Activated CD4-positive, alpha-beta T cell treated with anti-CD3 and anti-CD28 coated beads for 24 hours (primary cell): ENCODE measurements around the gene URM1.

ENCODE experiments used
- DNase-seq, 2 donors: peaks; one replicate each; pipeline ENCODE4 v3.0.0-alpha.2; 2020; ENCODE audit warnings: low read depth in 2 of 2

URM1 gene

GRCh38 chr9:128349125-128349524 lies 22.0 kb upstream of the URM1 start:
- DNase-seq = no peak

GRCh38 chr9:128349772-128350171 lies 21.4 kb upstream of the URM1 start:
- no peak for DNase-seq

- no peak for DNase-seq
These were observed 15.7 kb upstream of the URM1 start for GRCh38 chr9:128355451-128355850.

GRCh38 chr9:128358090-128358489 lies 13.1 kb upstream of the URM1 start:
- DNase-seq = no peak

- no peak for DNase-seq
These were observed 12.3 kb upstream of the URM1 start for GRCh38 chr9:128358861-128359260.

- DNase-seq = no peak
These were observed 10.3 kb upstream of the URM1 start for GRCh38 chr9:128360826-128361225.

- DNase-seq = no peak
These were observed 9.7 kb upstream of the URM1 start for GRCh38 chr9:128361296-128361985.

- peak in 1 of 2 donors; percentile 53 for DNase-seq
These were observed 9.1 kb upstream of the URM1 start for GRCh38 chr9:128361986-128362646.

- DNase-seq = no peak
These were observed 8.4 kb upstream of the URM1 start for GRCh38 chr9:128362774-128363173.

- no peak for DNase-seq
These were observed 5.6 kb upstream of the URM1 start for GRCh38 chr9:128365525-128365924.

- DNase-seq = no peak
These were observed 2.0 kb upstream of the URM1 start for GRCh38 chr9:128369024-128369706.

GRCh38 chr9:128370367-128370751 lies 815 bp upstream of the URM1 start:
- DNase-seq = no peak

GRCh38 chr9:128371630-128372117 lies 500 bp downstream of the URM1 start:
- DNase-seq = no peak

GRCh38 chr9:128372188-128372641 lies 1.0 kb downstream of the URM1 start:
- no peak for DNase-seq

GRCh38 chr9:128372784-128373183 lies 1.6 kb downstream of the URM1 start:
- no peak for DNase-seq

- no peak for DNase-seq
These were observed 3.1 kb downstream of the URM1 start for GRCh38 chr9:128374221-128374675.

- no peak for DNase-seq
These were observed 4.7 kb downstream of the URM1 start for GRCh38 chr9:128375865-128376264.

GRCh38 chr9:128382261-128382660 lies 11.1 kb downstream of the URM1 start:
- DNase-seq = no peak

- DNase-seq = no peak
These were observed 12.0 kb downstream of the URM1 start for GRCh38 chr9:128383007-128383753.

GRCh38 chr9:128383791-128384190 lies 12.6 kb downstream of the URM1 start:
- DNase-seq = no peak

- DNase-seq = no peak
These were observed 13.8 kb downstream of the URM1 start for GRCh38 chr9:128384801-128385495.
